NT2/D1 (cell line): Measurements from ENCODE around the gene PXT1.

Source experiments
- DNase-seq: peaks from one replicate; pipeline ENCODE4 v3.0.0-alpha.2; 2011; ENCODE audit warnings: low read depth, low spot score
- H3K27me3 ChIP-seq: 2 replicates; pipeline ENCODE4 v1.6.0; 2011; ENCODE audit warnings: mild to moderate bottlenecking; ENCODE audit not compliant: insufficient read length, insufficient read depth
- H3K36me3 ChIP-seq: 2 replicates; pipeline ENCODE4 v1.6.1; 2011; ENCODE audit warnings: mild to moderate bottlenecking, low read length, mixed read lengths; ENCODE audit not compliant: insufficient read depth, insufficient read length
- H3K4me1 ChIP-seq: 2 replicates; pipeline ENCODE4 v1.5.1; 2011; ENCODE audit not compliant: insufficient read depth, insufficient read length
- H3K4me3 ChIP-seq: 2 replicates; pipeline ENCODE4 v1.5.1; 2011; ENCODE audit warnings: low read depth; ENCODE audit not compliant: insufficient read length
- H3K9ac ChIP-seq: 2 replicates; pipeline ENCODE4 v1.6.0; 2011; ENCODE audit warnings: low read depth; ENCODE audit not compliant: insufficient read length
- H3K9me3 ChIP-seq: 2 replicates; pipeline ENCODE4 v1.5.1; 2011; ENCODE audit warnings: mild to moderate bottlenecking, low read length; ENCODE audit not compliant: insufficient read depth
- SUZ12 ChIP-seq: IDR thresholded peaks from 2 replicates; pipeline ENCODE4 v1.6.1; 2011; ENCODE audit not compliant: insufficient read length, insufficient read depth; ENCODE audit errors: extremely low read depth
- YY1 ChIP-seq: IDR thresholded peaks from 2 replicates; pipeline ENCODE4 v1.6.1; 2011; ENCODE audit not compliant: insufficient read length, insufficient read depth
- ZNF274 ChIP-seq: IDR thresholded peaks from 2 replicates; pipeline ENCODE4 v1.6.1; 2011; ENCODE audit warnings: mild to moderate bottlenecking, low read depth, low read length

PXT1 gene

GRCh38 chr6:36428911-36429310 lies 13.7 kb downstream of the PXT1 start:
- Histone ChIP-seq H3K9me3 (no peaks in the 10 kb centered on the region), H3K4me3 (no peak overlapping the region), H3K36me3 (no peaks in the 10 kb centered on the region), H3K27me3 (no peaks in the 10 kb centered on the region), H3K9ac (no peak overlapping the region), H3K4me1 (no peaks in the 10 kb centered on the region)
- no peak for TF ChIP-seq SUZ12
- no peak for TF ChIP-seq YY1
- TF ChIP-seq ZNF274 = no peak
- DNase-seq = no peak

- H3K9me3 ChIP-seq = no peaks in the 10 kb centered on the region
- no peaks in the 10 kb centered on the region for H3K27me3 ChIP-seq
These were observed 16.0 kb downstream of the PXT1 start for GRCh38 chr6:36426622-36427021.

GRCh38 chr6:36423101-36423824 lies 19.4 kb downstream of the PXT1 start:
- TF ChIP-seq YY1 (no peak), ZNF274 (no peak), SUZ12 (no peak)
- H3K4me1 ChIP-seq = no peaks in the 10 kb centered on the region
- peak; percentile 94 for DNase-seq
- no peaks in the 10 kb centered on the region for H3K36me3 ChIP-seq
- no peaks in the 10 kb centered on the region for H3K27me3 ChIP-seq
- H3K9ac ChIP-seq = peak overlapping the region; percentile 74
- no peaks in the 10 kb centered on the region for H3K9me3 ChIP-seq
- peak overlapping the region; percentile 50 for H3K4me3 ChIP-seq

More at GRCh38 chr6:36426622-36427021, 16.0 kb downstream of the PXT1 start:
- TF ChIP-seq SUZ12 = no peak
- TF ChIP-seq ZNF274 = no peak
- TF ChIP-seq YY1 = no peak
- no peak overlapping the region for H3K4me3 ChIP-seq
- H3K36me3 ChIP-seq = no peaks in the 10 kb centered on the region
- DNase-seq = no peak
- H3K9ac ChIP-seq = no peak overlapping the region
- H3K4me1 ChIP-seq = no peaks in the 10 kb centered on the region

GRCh38 chr6:36422714-36423100 lies 19.9 kb downstream of the PXT1 start:
- H3K4me3 ChIP-seq = no peak overlapping the region
- TF ChIP-seq SUZ12 (no peak), YY1 (no peak), ZNF274 (no peak)
- H3K9ac ChIP-seq = no peak overlapping the region
- H3K9me3 ChIP-seq = no peaks in the 10 kb centered on the region
- H3K4me1 ChIP-seq = no peaks in the 10 kb centered on the region
- H3K27me3 ChIP-seq = no peaks in the 10 kb centered on the region
- DNase-seq = no peak
- no peaks in the 10 kb centered on the region for H3K36me3 ChIP-seq

GRCh38 chr6:36419310-36419709 lies 23.3 kb downstream of the PXT1 start:
- Histone ChIP-seq H3K9ac (no peak overlapping the region), H3K27me3 (no peaks in the 10 kb centered on the region), H3K9me3 (no peaks in the 10 kb centered on the region), H3K4me1 (no peaks in the 10 kb centered on the region), H3K36me3 (no peaks in the 10 kb centered on the region), H3K4me3 (no peak overlapping the region)
- no peak for DNase-seq
- no peak for TF ChIP-seq ZNF274
- no peak for TF ChIP-seq YY1

GRCh38 chr6:36418558-36418957 lies 24.1 kb downstream of the PXT1 start:
- no peak for DNase-seq
- Histone ChIP-seq H3K4me1 (no peaks in the 10 kb centered on the region), H3K4me3 (no peak overlapping the region), H3K9me3 (peaks cover 2% of the 10 kb centered on the region; the same call in 1 of the 2 replicates), H3K27me3 (no peaks in the 10 kb centered on the region), H3K9ac (no peak overlapping the region), H3K36me3 (no peaks in the 10 kb centered on the region)
- TF ChIP-seq YY1 = no peak
- no peak for TF ChIP-seq SUZ12
- TF ChIP-seq ZNF274 = no peak

- Histone ChIP-seq H3K4me1 (no peaks in the 10 kb centered on the region), H3K4me3 (no peak overlapping the region), H3K9me3 (peaks cover 3% of the 10 kb centered on the region; the same call in 1 of the 2 replicates), H3K9ac (no peak overlapping the region), H3K27me3 (no peaks in the 10 kb centered on the region), H3K36me3 (no peaks in the 10 kb centered on the region)
- no peak for DNase-seq
- no peak for TF ChIP-seq ZNF274
- TF ChIP-seq YY1 = no peak
These were observed 28.2 kb downstream of the PXT1 start for GRCh38 chr6:36414481-36414880.
